Measurements from ENCODE around the gene HOXD11.

HOXD11 gene

GRCh38 chr2:176126929-176127773, 20.1 kb downstream of the HOXD11 start:
- peak; percentile 61 for DNase-seq
- in situ Hi-C loops (cut with MboI; ENCODE audit: low pct_unique_long_range_greater_than_20kb, low sequenced_read_pairs) = loop anchor here (10.0 to 25.0 kb wide), 3 partner anchors 335 to 1010 kb away; no protein-coding TSS in a partner anchor

- in situ Hi-C loops (cut with MboI; ENCODE audit: low pct_unique_long_range_greater_than_20kb, low sequenced_read_pairs) = loop anchor here (10.0 to 25.0 kb wide), 3 partner anchors 335 to 1010 kb away; no protein-coding TSS in a partner anchor
- DNase-seq = no peak
Measured at GRCh38 chr2:176127774-176128072, 20.6 kb downstream of the HOXD11 start.

GRCh38 chr2:176128172-176128981, 21.3 kb downstream of the HOXD11 start:
- no peak for DNase-seq
- in situ Hi-C loops (cut with MboI; ENCODE audit: low pct_unique_long_range_greater_than_20kb, low sequenced_read_pairs) = loop anchor here (10.0 to 25.0 kb wide), 3 partner anchors 334 to 1009 kb away; no protein-coding TSS in a partner anchor

GRCh38 chr2:176128982-176129796, 22.1 kb downstream of the HOXD11 start, which contains the start of gene HOXD8:
HOXD8 (plus strand) TSS chr2:176129705; CDS start chr2:176130367, 662 bp downstream.
- in situ Hi-C loops (cut with MboI; ENCODE audit: low pct_unique_long_range_greater_than_20kb, low sequenced_read_pairs) = loop anchor here (10.0 to 25.0 kb wide), 3 partner anchors 333 to 1008 kb away; no protein-coding TSS in a partner anchor
- DNase-seq = no peak

GRCh38 chr2:176129813-176130146, 22.7 kb downstream of the HOXD11 start:
- no peak for DNase-seq

GRCh38 chr2:176130147-176130956, 23.3 kb downstream of the HOXD11 start:
- no peak for DNase-seq
- in situ Hi-C loops (cut with MboI; ENCODE audit: low pct_unique_long_range_greater_than_20kb, low sequenced_read_pairs) = loop anchor here (25.0 kb wide), 2 partner anchors 332 to 1007 kb away; no protein-coding TSS in a partner anchor

More at GRCh38 chr2:176129813-176130146, 22.7 kb downstream of the HOXD11 start:
- in situ Hi-C loops (cut with MboI; ENCODE audit: low pct_unique_long_range_greater_than_20kb, low sequenced_read_pairs) = loop anchor here (10.0 to 25.0 kb wide), 3 partner anchors 333 to 1008 kb away; no protein-coding TSS in a partner anchor

GRCh38 chr2:176130957-176131847, 24.1 kb downstream of the HOXD11 start:
- in situ Hi-C loops (cut with MboI; ENCODE audit: low pct_unique_long_range_greater_than_20kb, low sequenced_read_pairs) = loop anchor here (25.0 kb wide), 2 partner anchors 331 to 1006 kb away; no protein-coding TSS in a partner anchor
- no peak for DNase-seq

- in situ Hi-C loops (cut with MboI; ENCODE audit: low pct_unique_long_range_greater_than_20kb, low sequenced_read_pairs) = loop anchor here (25.0 kb wide), 2 partner anchors 330 to 1005 kb away; no protein-coding TSS in a partner anchor
- DNase-seq = no peak
Measured at GRCh38 chr2:176131848-176132158, 24.7 kb downstream of the HOXD11 start.

- in situ Hi-C loops (cut with MboI; ENCODE audit: low pct_unique_long_range_greater_than_20kb, low sequenced_read_pairs) = loop anchor here (25.0 kb wide), 2 partner anchors 330 to 1005 kb away; no protein-coding TSS in a partner anchor
- DNase-seq = no peak
Measured at GRCh38 chr2:176132205-176133171, 25.4 kb downstream of the HOXD11 start.

GRCh38 chr2:176133389-176133788, 26.3 kb downstream of the HOXD11 start:
- in situ Hi-C loops (cut with MboI; ENCODE audit: low pct_unique_long_range_greater_than_20kb, low sequenced_read_pairs) = loop anchor here (25.0 kb wide), 2 partner anchors 329 to 1004 kb away; no protein-coding TSS in a partner anchor
- DNase-seq = no peak

- in situ Hi-C loops (cut with MboI; ENCODE audit: low pct_unique_long_range_greater_than_20kb, low sequenced_read_pairs) = loop anchor here (25.0 kb wide), 2 partner anchors 328 to 1003 kb away; no protein-coding TSS in a partner anchor
Measured at GRCh38 chr2:176134035-176134434, 27.0 kb downstream of the HOXD11 start.

GRCh38 chr2:176135035-176135440, 28.0 kb downstream of the HOXD11 start:
- in situ Hi-C loops (cut with MboI; ENCODE audit: low pct_unique_long_range_greater_than_20kb, low sequenced_read_pairs) = loop anchor here (25.0 kb wide), 2 partner anchors 327 to 1002 kb away; no protein-coding TSS in a partner anchor
- no peak for DNase-seq

More at GRCh38 chr2:176134035-176134434, 27.0 kb downstream of the HOXD11 start:
- DNase-seq = no peak

GRCh38 chr2:176136374-176137251, 29.5 kb downstream of the HOXD11 start:
- in situ Hi-C loops (cut with MboI; ENCODE audit: low pct_unique_long_range_greater_than_20kb, low sequenced_read_pairs) = loop anchor here (25.0 kb wide), 2 partner anchors 326 to 1001 kb away; no protein-coding TSS in a partner anchor
- no peak for DNase-seq

- in situ Hi-C loops (cut with MboI; ENCODE audit: low pct_unique_long_range_greater_than_20kb, low sequenced_read_pairs) = loop anchor here (25.0 kb wide), 2 partner anchors 325 to 1000 kb away; no protein-coding TSS in a partner anchor
Measured at GRCh38 chr2:176137252-176137580, 30.1 kb downstream of the HOXD11 start.

GRCh38 chr2:176137906-176138305, 30.8 kb downstream of the HOXD11 start:
- no peak for DNase-seq
- in situ Hi-C loops (cut with MboI; ENCODE audit: low pct_unique_long_range_greater_than_20kb, low sequenced_read_pairs) = loop anchor here (25.0 kb wide), 2 partner anchors 324 to 999 kb away; no protein-coding TSS in a partner anchor

More at GRCh38 chr2:176137252-176137580, 30.1 kb downstream of the HOXD11 start:
- DNase-seq = no peak
